ENCODE data around the gene TTLL1.
"Not testable (repeated sequence)": the region's sequence is repeated elsewhere in the genome, so short reads cannot be mapped to it uniquely, and the experiment has no call there.

Gene TTLL1

GRCh38 chr22:43066844-43067385, 22.3 kb downstream of the TTLL1 start:
- peak; percentile 87 for DNase-seq (ENCODE audit: low read depth)

- DNase-seq (ENCODE audit: low read depth) = no peak
Measured at GRCh38 chr22:43066134-43066533, 23.1 kb downstream of the TTLL1 start.

GRCh38 chr22:43060183-43060582, 29.0 kb downstream of the TTLL1 start:
- DNase-seq (ENCODE audit: low read depth) = peak; percentile 44

GRCh38 chr22:43057641-43058040, 31.6 kb downstream of the TTLL1 start:
- DNase-seq (ENCODE audit: low read depth) = no peak

GRCh38 chr22:43053176-43053575, 36.0 kb downstream of the TTLL1 start:
- DNase-seq (ENCODE audit: low read depth) = peak; percentile 26

- no peak for DNase-seq (ENCODE audit: low read depth)
Measured at GRCh38 chr22:43050995-43051394, 38.2 kb downstream of the TTLL1 start.

GRCh38 chr22:43047605-43048004, 41.6 kb downstream of the TTLL1 start:
- no peak for DNase-seq (ENCODE audit: low read depth)

- DNase-seq (ENCODE audit: low read depth) = no peak
Measured at GRCh38 chr22:43044290-43044712, 44.9 kb downstream of the TTLL1 start.

- no peak for DNase-seq (ENCODE audit: low read depth)
Measured at GRCh38 chr22:43042101-43042780, 47.0 kb downstream of the TTLL1 start.

GRCh38 chr22:43039800-43040199, 49.4 kb downstream of the TTLL1 start:
- DNase-seq (ENCODE audit: low read depth) = no peak

GRCh38 chr22:43038325-43038724, 50.9 kb downstream of the TTLL1 start:
- no peak for DNase-seq (ENCODE audit: low read depth)

GRCh38 chr22:43036282-43036829, 52.8 kb downstream of the TTLL1 start:
- DNase-seq (ENCODE audit: low read depth) = peak; percentile 46

- DNase-seq (ENCODE audit: low read depth) = no peak
Measured at GRCh38 chr22:43035250-43035649, 53.9 kb downstream of the TTLL1 start.

GRCh38 chr22:43031617-43032016, 57.6 kb downstream of the TTLL1 start:
- peak; percentile 40 for DNase-seq (ENCODE audit: low read depth)

- no peak for DNase-seq (ENCODE audit: low read depth)
Measured at GRCh38 chr22:43018615-43019014, 70.6 kb downstream of the TTLL1 start.

GRCh38 chr22:43017525-43018460, 71.4 kb downstream of the TTLL1 start:
- DNase-seq (ENCODE audit: low read depth) = no peak

GRCh38 chr22:43016150-43016549, 73.0 kb downstream of the TTLL1 start:
- not testable (repeated sequence) for DNase-seq (ENCODE audit: low read depth)

- DNase-seq (ENCODE audit: low read depth) = no peak
Measured at GRCh38 chr22:43015677-43016042, 73.5 kb downstream of the TTLL1 start.

- DNase-seq (ENCODE audit: low read depth) = peak; percentile 99
Measured at GRCh38 chr22:43014869-43015676, 74.1 kb downstream of the TTLL1 start, which contains the start of gene PACSIN2. Gene PACSIN2, minus strand, starts transcription at chr22:43015149. Its CDS starts 103,069 bp downstream, at chr22:42912080.

- peak; percentile 67 for DNase-seq (ENCODE audit: low read depth)
Measured at GRCh38 chr22:43014316-43014868, 74.8 kb downstream of the TTLL1 start.
